H1 (cell line): ENCODE measurements around the gene CCDC148. TPM values are rescaled to one million over a fixed set of nuclear protein-coding genes. Genes with fewer than 3 reads are reported as not detected.

Experiments used
- ATF3 ChIP-seq: IDR thresholded peaks from 2 replicates; pipeline ENCODE4 v1.6.1; 2011; ENCODE audit warnings: low read depth, mild to moderate bottlenecking, low read length; ENCODE audit not compliant: insufficient read depth
- CHD7 ChIP-seq: fragments of 300-600 bp; sonication (generic); IDR thresholded peaks from 2 replicates; pipeline ENCODE4 v1.7.1; 2012; ENCODE audit warnings: low read length, moderate library complexity, mild to moderate bottlenecking, inconsistent platforms; ENCODE audit not compliant: insufficient replicate concordance
- KDM4A ChIP-seq: IDR thresholded peaks from one replicate; pipeline ENCODE4 v1.7.1; 2012; ENCODE audit warnings: low read depth, mild to moderate bottlenecking, moderate library complexity, low read length, inconsistent platforms; ENCODE audit not compliant: severe bottlenecking
- POLR2AphosphoS5 ChIP-seq: IDR thresholded peaks from 2 replicates; pipeline ENCODE4 v1.6.1; 2011; ENCODE audit warnings: low read depth, low read length
- polyA plus RNA-seq, 7 experiments: library from polyadenylated mRNA; depleted of rRNA in 3 of 7; stranded (reverse) in 5 of 7; unstranded in 2 of 7; fragments of >200 nt in 5 of 7; fragments of 200-250 nt in 2 of 7; gene quantifications; 1 replicate in 5 of 7; 2 replicates in 1 of 7; 4 replicates in 1 of 7; pipeline versions ENCODE4 v1.2.1 to v1.2.3, GENCODE V29; 2011 to 2013; ENCODE audit warnings: missing spikeins in 2 of 7, mixed read lengths in 2 of 7
- total RNA-seq: library from RNA; stranded (reverse); fragmentation: NEBNext Ultra II Directional; extraction: Animal tissue kit (Norgen Biotek cat#: 25700); gene quantifications from 2 replicates; pipeline ENCODE4 v1.2.1, GENCODE V29; 2021

The CCDC148 gene
- total and polyA plus RNA-seq, 2 of the 8 experiments (the other 6 are each of a cell fraction or from before 2014, with no cell fraction given) = 0.45 to 1.3 TPM

DNA sequence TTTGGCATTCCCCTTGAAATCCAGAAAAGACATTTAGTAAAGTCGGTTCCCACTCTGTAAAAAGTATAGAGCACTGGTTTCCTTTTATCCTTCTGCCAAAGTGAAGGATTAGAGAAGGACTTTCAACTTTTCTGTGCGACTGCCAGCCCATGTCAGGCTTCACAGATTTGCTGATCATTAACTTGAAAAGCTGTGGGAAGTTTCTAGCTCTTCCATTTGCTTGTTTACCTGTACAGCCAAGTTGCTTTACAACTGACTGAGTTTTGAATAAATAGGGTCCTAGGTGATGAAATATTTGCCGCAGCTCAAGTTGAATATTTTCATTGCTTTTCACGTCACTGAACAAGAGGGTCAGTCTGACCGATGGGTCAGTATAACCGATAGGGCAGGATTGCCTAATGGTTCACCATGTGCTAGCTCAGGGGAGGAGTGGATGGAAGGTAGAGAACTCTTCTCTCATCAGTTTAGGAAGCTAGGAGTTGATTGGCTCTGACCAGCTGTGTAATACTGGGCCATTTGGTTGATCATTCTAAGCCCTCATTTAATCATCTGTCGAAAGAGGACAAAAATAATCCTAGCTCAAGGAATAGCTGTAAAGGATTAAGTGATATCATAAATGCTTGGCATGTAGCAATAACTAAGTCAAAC, 324.5 kb downstream of the CCDC148 start (continued):
- TF ChIP-seq CHD7 (no peak), ATF3 (no peak), KDM4A (no peak), POLR2AphosphoS5 (no peak)
